K562 (cell line): ENCODE data around the gene FHL5. TPM values are rescaled to one million over a fixed set of nuclear protein-coding genes. Genes with fewer than 3 reads are reported as not detected.
A peak's percentile ranks its signal among the peaks of the same experiment; 100 is the strongest.

ENCODE experiments used
- BRD4 ChIP-seq: fragments of 200-600 bp; sonication (generic); IDR thresholded peaks from 2 replicates; pipeline ENCODE4 v1.6.1; 2017; ENCODE audit warnings: inconsistent platforms
- CEBPZ ChIP-seq: fragments of 150-350 bp; IDR thresholded peaks from 2 replicates; pipeline ENCODE4 v1.6.1; 2014; ENCODE audit warnings: low read depth, mild to moderate bottlenecking, low read length, borderline replicate concordance
- CHD2 ChIP-seq: IDR thresholded peaks from 2 replicates; pipeline ENCODE4 v1.6.1; 2011; ENCODE audit warnings: low read depth, low read length
- ETV1 ChIP-seq: fragments of 450-650 bp; conservative IDR thresholded peaks from 2 replicates; pipeline ENCODE4 v1.6.1; 2016; ENCODE audit warnings: missing genetic modification characterization, control low read depth, low read depth, missing compliant biosample characterization
- KDM1A ChIP-seq, 2 experiments: fragments of 450-650 bp; IDR thresholded peaks; 2 replicates each; pipeline ENCODE4 v1.6.1; 2016; ENCODE audit warnings: mild to moderate bottlenecking in 2 of 2
- MITF ChIP-seq: IDR thresholded peaks from 2 replicates; pipeline ENCODE4 v1.6.1; 2014; ENCODE audit warnings: antibody characterized with exemption
- PURB ChIP-seq: sonication (generic); formaldehyde crosslinking; IDR thresholded peaks from 2 replicates; pipeline ENCODE4 v1.9.0; 2021; ENCODE audit warnings: low read depth, mild to moderate bottlenecking, missing genetic modification reagents
- SMARCB1 ChIP-seq: IDR thresholded peaks from 2 replicates; pipeline ENCODE4 v1.6.1; 2011; ENCODE audit warnings: improper control_type of control experiment, low read depth; ENCODE audit not compliant: insufficient read length
- TAF7 ChIP-seq: fragments of 450-650 bp; IDR thresholded peaks from 2 replicates; pipeline ENCODE4 v1.6.1; 2016; ENCODE audit warnings: missing genetic modification characterization, missing compliant biosample characterization
- TBP ChIP-seq: optimal IDR thresholded peaks from 2 replicates; pipeline ENCODE3; 2011; ENCODE audit warnings: low read depth, low read length, improper control_type of control experiment
- U2AF1 ChIP-seq: fragments of 200-400 bp; formaldehyde crosslinking; optimal IDR thresholded peaks from 2 replicates; pipeline ENCODE3; 2017; ENCODE audit warnings: mild to moderate bottlenecking, low read depth, low read length, moderate library complexity
- XRCC4 ChIP-seq: IDR thresholded peaks from one replicate; pipeline ENCODE4 v1.6.1; 2011; ENCODE audit not compliant: insufficient read depth, insufficient read length; ENCODE audit errors: extremely low read depth
- ZNF253 ChIP-seq: fragments of 250-450 bp; sonication (Bioruptor Pico); conservative IDR thresholded peaks from 2 replicates; pipeline ENCODE4 v1.6.1; 2021; ENCODE audit warnings: mild to moderate bottlenecking
- ZNF740 ChIP-seq, 3 experiments: fragments of 200-800 bp in 1 of 3; sonication (Bioruptor generic) in 1 of 3; sonication (generic) in 1 of 3; formaldehyde crosslinking in 1 of 3; IDR thresholded peaks; 2 replicates each; pipeline versions ENCODE4 v1.6.1 to v1.8.0; 2016 to 2022; ENCODE audit warnings: mild to moderate bottlenecking in 2 of 3, missing compliant biosample characterization in 2 of 3, missing genetic modification characterization in 2 of 3, missing genetic modification reagents in 1 of 3
- ZNF830 ChIP-seq: fragments of 250-450 bp; sonication (Bioruptor Pico); IDR thresholded peaks from 2 replicates; pipeline ENCODE4 v1.5.0; 2021; ENCODE audit warnings: mild to moderate bottlenecking
- polyA plus RNA-seq, 8 experiments: library from polyadenylated mRNA; depleted of rRNA in 4 of 8; stranded (reverse) in 5 of 8; unstranded in 3 of 8; fragments of >200 nt; fragmentation: Nextera tagmentation in 2 of 8; fragmentation: Illumina TruSeq in 1 of 8; extraction: Ambion mirVana in 2 of 8; extraction: Trizol in 1 of 8; gene quantifications; 2 replicates each; pipeline versions ENCODE4 v1.2.1 to v1.2.3, GENCODE V29; 2011 to 2014; ENCODE audit warnings: inconsistent platforms in 1 of 8, missing spikeins in 1 of 8
- total RNA-seq, 7 experiments: library from RNA; depleted of rRNA in 6 of 7; stranded (reverse); fragments of >200 nt in 6 of 7; fragmentation: Illumina TruSeq in 2 of 7; extraction: Trizol in 2 of 7; gene quantifications; 2 replicates each; pipeline versions ENCODE4 v1.2.1 to v1.2.3, GENCODE V29; 2011 to 2021; ENCODE audit warnings: low replicate concordance in 1 of 7
- TF ChIP-seq, protein P1 (sequence below): sonication (generic); formaldehyde crosslinking; IDR thresholded peaks from 2 replicates; pipeline ENCODE4 v1.8.0; 2022; ENCODE audit warnings: missing genetic modification reagents, mild to moderate bottlenecking, borderline replicate concordance
- TF ChIP-seq, protein P2 (sequence below): IDR thresholded peaks from 2 replicates; pipeline ENCODE4 v1.6.1; 2016; ENCODE audit warnings: missing genetic modification characterization, missing compliant biosample characterization

The FHL5 gene
- total and polyA plus RNA-seq, 9 of the 15 experiments (the other 6 are each of a cell fraction or from before 2014, with no cell fraction given): not detected

DNA sequence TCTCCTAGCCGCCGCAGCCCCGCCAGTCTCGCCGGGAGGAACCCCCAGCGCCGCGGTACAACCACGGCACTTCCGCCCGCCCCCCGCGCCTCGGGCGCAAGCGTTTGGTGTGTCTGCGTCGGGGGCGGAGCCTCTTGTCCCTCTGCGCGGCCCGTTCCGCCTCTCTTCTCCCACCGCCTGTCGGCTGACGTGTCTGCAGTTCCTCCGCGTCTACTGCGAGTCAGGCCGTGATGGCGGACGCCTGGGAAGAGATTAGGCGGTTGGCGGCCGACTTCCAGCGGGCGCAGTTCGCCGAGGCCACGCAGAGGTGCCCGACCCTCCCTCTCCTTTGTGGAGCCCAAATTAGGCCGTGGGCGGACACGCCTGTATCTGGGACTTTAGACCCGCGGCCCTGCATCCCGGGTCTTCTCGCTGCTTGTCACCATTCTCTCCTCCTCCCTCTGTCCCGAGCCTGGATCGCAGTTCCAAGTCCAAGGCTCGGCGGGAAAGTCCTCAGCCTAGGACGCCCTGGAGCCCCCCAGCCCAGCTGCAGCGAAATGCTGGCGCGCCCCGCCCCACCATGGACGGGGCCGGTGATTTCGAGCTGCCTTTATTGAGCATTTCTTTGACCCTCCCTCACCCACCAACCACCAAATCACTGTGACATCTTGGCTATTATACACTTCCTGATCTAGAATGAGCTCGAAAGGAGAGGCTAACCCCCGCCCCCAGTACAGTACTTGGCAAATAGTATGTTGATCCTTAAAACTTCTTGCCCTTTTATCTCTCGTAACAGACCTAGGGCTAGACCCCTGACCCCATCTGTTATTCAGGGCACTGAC is 41.1 kb upstream of the FHL5 start, which contains the start of gene UFL1 (continued):
- TF ChIP-seq CEBPZ: no peak
- TF ChIP-seq CHD2: no peak
- peak; percentile 90 for TF ChIP-seq TBP
- TF ChIP-seq SMARCB1: no peak
- TF ChIP-seq ZNF830: no peak
- peak; percentile 68 to 77 for TF ChIP-seq KDM1A (IDR thresholded peaks at IDR 0.05)
- TF ChIP-seq, protein P1, sequence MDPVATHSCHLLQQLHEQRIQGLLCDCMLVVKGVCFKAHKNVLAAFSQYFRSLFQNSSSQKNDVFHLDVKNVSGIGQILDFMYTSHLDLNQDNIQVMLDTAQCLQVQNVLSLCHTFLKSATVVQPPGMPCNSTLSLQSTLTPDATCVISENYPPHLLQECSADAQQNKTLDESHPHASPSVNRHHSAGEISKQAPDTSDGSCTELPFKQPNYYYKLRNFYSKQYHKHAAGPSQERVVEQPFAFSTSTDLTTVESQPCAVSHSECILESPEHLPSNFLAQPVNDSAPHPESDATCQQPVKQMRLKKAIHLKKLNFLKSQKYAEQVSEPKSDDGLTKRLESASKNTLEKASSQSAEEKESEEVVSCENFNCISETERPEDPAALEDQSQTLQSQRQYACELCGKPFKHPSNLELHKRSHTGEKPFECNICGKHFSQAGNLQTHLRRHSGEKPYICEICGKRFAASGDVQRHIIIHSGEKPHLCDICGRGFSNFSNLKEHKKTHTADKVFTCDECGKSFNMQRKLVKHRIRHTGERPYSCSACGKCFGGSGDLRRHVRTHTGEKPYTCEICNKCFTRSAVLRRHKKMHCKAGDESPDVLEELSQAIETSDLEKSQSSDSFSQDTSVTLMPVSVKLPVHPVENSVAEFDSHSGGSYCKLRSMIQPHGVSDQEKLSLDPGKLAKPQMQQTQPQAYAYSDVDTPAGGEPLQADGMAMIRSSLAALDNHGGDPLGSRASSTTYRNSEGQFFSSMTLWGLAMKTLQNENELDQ (CRISPR knock-in tag): no peak
- no peak for TF ChIP-seq PURB (CRISPR knock-in tag)
- TF ChIP-seq, protein P2, sequence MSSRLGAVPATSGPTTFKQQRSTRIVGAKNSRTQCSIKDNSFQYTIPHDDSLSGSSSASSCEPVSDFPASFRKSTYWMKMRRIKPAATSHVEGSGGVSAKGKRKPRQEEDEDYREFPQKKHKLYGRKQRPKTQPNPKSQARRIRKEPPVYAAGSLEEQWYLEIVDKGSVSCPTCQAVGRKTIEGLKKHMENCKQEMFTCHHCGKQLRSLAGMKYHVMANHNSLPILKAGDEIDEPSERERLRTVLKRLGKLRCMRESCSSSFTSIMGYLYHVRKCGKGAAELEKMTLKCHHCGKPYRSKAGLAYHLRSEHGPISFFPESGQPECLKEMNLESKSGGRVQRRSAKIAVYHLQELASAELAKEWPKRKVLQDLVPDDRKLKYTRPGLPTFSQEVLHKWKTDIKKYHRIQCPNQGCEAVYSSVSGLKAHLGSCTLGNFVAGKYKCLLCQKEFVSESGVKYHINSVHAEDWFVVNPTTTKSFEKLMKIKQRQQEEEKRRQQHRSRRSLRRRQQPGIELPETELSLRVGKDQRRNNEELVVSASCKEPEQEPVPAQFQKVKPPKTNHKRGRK (tag): no peak
- peak; percentile 85 for TF ChIP-seq BRD4
- no peak for TF ChIP-seq MITF
- TF ChIP-seq ZNF253 (CRISPR knock-in tag): no peak
- no peak for TF ChIP-seq U2AF1
- TF ChIP-seq ZNF740 (CRISPR knock-in tag; IDR thresholded peaks at IDR 0.05): peak; percentile 62; the same call in 1 of the 2 replicates
- TF ChIP-seq ZNF740 (tag; IDR thresholded peaks at IDR 0.05): no peak
- peak; percentile 81 for TF ChIP-seq TAF7 (tag)
- no peak for TF ChIP-seq XRCC4
- TF ChIP-seq ETV1 (tag): peak; percentile 88
